C4-2B (cell line): ENCODE results near the gene SND1.

Source experiments
- CTCF ChIP-seq: fragments of 450-650 bp; conservative IDR thresholded peaks from 2 replicates; pipeline ENCODE4 v1.5.1; 2017; ENCODE audit warnings: mild to moderate bottlenecking
- ZFX ChIP-seq: fragments of 450-650 bp; IDR thresholded peaks from 2 replicates; pipeline ENCODE4 v1.6.1; 2017

GRCh38 chr7:127928222-127928621 is 276.2 kb downstream of the SND1 start:
- no peak for TF ChIP-seq CTCF
- no peak for TF ChIP-seq ZFX
